Activated naive CD8-positive, alpha-beta T cell treated with anti-CD3 and anti-CD28 coated beads for 36 hours (primary cell): Measurements from ENCODE around the gene EFHD2. TPM values are rescaled to one million over a fixed set of nuclear protein-coding genes. Genes with fewer than 3 reads are reported as not detected.
"Not testable (repeated sequence)": the region's sequence is repeated elsewhere in the genome, so short reads cannot be mapped to it uniquely, and the experiment has no call there.

ENCODE experiments used
- DNase-seq: peaks from one replicate; pipeline ENCODE4 v3.0.0; 2021
- H3K27ac Mint-ChIP-seq: one replicate; pipeline ENCODE4 v1.8.0; 2022; ENCODE audit warnings: mild to moderate bottlenecking, moderate library complexity, mixed read lengths
- H3K27me3 Mint-ChIP-seq: one replicate; pipeline ENCODE4 v1.8.0; 2022; ENCODE audit warnings: mild to moderate bottlenecking, mixed read lengths
- H3K36me3 Mint-ChIP-seq: one replicate; pipeline ENCODE4 v1.8.0; 2021; ENCODE audit warnings: mild to moderate bottlenecking, mixed read lengths
- H3K4me1 Mint-ChIP-seq: one replicate; pipeline ENCODE4 v1.8.0; 2021; ENCODE audit warnings: mixed read lengths
- H3K4me3 Mint-ChIP-seq: one replicate; pipeline ENCODE4 v1.8.0; 2022; ENCODE audit warnings: mild to moderate bottlenecking, moderate library complexity, mixed read lengths
- H3K9me3 Mint-ChIP-seq: one replicate; pipeline ENCODE4 v1.8.0; 2022; ENCODE audit warnings: mixed read lengths
- total RNA-seq, 2 experiments: library from RNA; stranded (reverse); gene quantifications; one replicate each; pipeline ENCODE4 v1.2.3, GENCODE V29; 2021

Gene EFHD2
- total RNA-seq, 2 experiments from 2014 or later: 45.6 to 46.2 TPM

DNA sequence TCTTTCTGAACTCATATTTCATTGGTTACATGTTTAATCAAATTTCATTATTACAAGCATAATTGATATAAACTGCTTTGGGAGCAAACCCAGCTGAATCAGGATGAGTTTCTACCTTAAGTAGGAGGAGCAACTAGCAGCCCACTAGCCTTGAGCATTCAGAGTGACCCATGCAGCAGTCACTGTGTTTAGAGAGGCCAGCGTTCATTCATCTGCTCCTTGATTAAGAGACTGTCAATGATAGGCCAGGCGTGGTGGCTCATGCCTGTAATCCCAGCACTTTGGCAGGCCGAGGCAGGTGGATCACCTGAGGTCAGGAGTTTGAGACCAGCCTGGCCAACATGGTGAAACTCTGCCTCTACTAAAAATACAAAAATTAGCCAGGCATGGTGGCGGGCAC is 48.7 kb downstream of the EFHD2 start:
- not testable (repeated sequence) for H3K9me3 Mint-ChIP-seq, H3K36me3 Mint-ChIP-seq, H3K4me1 Mint-ChIP-seq, DNase-seq, H3K4me3 Mint-ChIP-seq, H3K27ac Mint-ChIP-seq, H3K27me3 Mint-ChIP-seq

DNA sequence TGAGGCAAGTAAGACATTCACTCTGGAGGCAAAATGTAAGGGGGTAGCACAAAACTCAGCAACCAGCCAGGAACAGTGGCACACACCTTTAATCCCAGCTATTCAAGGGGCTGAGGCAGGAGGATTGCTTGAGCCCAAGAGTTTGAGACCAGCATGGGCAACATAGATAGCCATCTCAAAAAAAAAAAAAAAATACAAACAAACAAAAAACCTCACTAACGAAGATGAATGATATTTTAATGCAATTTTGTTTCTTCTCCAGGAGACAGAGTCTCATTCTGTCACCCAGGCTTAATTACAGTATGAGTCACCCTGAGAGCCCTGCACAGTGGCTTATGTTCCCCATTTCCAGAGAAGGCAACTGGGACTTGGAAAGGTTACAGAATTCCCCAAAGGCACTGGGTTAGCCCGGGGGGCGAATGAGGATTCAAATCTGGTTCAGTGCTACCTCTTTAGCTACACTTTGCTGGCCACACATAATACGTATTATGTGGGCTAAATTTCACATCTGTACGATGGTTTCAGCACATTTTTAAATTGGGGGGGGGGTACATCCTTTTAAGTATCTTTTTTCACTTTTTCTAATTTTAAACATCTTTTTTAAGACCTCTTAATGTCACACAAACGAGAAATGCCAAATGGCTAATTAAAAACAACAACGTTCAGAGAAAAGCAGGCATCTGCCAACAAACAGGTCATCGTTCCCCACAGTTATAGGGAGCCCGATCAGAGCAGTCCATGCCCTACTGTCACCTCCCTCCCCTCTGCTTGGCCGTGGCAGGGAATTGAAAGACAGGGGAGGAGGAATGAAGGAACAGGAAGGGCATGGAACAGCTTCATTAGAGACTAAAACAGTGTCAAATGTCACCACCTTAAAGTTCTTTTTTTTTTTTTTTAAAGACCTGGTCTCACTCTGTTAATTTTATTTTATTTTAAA is 50.4 kb downstream of the EFHD2 start:
- Mint-ChIP-seq H3K27me3 (peaks cover 6% of the 10 kb centered on the region), H3K27ac (no peak overlapping the region), H3K4me3 (no peak overlapping the region), H3K9me3 (no peaks in the 10 kb centered on the region), H3K36me3 (no peaks in the 10 kb centered on the region), H3K4me1 (no peaks in the 10 kb centered on the region)
- DNase-seq: no peak

DNA sequence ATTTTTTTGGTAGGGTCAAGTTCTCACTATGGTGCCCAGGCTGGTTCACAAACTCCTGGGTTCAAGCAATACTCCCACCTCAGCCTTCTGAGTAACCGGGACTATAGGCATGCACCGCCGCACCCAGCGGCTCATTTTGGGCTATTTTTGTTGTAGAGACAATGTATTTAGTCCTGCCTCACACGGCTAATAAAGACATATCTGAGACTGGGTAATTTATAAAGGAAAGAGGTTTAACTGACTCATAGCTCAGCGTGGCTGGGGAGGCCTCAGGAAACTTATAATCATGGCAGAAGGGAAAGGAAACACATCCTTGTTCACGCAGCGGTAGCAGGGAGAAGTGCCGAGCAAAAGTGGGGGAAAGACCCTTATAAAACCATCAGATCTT is 51.0 kb downstream of the EFHD2 start:
- DNase-seq: no peak
- Mint-ChIP-seq H3K27ac (no peak overlapping the region), H3K27me3 (peaks cover 6% of the 10 kb centered on the region), H3K4me1 (no peaks in the 10 kb centered on the region), H3K4me3 (no peak overlapping the region), H3K9me3 (no peaks in the 10 kb centered on the region), H3K36me3 (no peaks in the 10 kb centered on the region)

DNA sequence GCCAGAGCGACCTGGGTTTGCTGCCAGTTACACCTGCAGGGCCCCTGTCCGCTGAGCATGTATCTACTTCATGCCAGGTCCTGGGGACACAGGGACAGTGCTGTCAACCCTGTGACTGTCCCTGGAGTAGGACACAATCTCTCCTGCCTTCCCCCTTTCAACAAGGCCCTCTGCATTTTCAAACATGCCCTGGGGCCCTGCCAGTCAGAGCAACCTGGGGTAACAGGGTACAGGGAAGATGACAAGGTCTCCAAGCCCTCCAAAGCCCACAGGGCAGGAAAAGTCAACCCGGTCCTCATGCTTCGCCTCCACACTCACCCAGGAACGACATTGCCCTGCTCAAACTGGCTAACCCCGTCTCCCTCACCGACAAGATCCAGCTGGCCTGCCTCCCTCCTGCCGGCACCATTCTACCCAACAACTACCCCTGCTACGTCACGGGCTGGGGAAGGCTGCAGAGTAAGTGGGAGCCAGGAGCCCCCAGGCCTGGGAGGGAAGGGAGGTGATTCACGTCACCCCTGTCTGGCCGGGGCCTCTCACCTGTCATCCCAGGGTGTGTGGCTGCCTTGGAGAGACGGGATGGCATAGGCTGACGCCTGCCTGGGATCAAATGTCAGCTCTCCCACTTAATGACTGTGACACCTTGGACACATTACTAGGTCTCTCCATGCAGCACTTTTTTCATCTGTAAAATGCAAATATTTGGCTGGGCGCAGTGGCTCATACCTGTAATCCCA is 53.5 kb downstream of the EFHD2 start:
- H3K4me1 Mint-ChIP-seq: not testable (repeated sequence)

DNA sequence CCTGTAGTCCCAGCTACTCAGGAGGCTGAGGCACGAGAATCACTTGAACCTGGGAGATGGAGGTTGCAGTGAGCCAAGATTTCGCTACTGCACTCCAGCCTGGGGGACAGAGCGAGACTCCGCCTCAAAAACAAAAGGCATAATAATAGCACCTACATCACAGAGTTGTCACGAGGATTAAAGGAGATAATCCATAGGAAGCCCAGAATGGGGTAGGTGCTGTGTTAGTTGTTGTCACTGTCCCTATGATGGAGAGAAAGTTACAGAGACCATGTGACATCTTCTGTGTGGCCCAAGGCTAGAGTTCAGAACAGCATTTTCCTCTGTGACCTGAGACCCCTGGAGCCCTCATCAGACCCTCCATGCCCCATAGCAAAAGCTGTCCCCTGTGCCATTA is 54.2 kb downstream of the EFHD2 start:
- not testable (repeated sequence) for H3K4me1 Mint-ChIP-seq, H3K27ac Mint-ChIP-seq, H3K27me3 Mint-ChIP-seq, H3K36me3 Mint-ChIP-seq, DNase-seq, H3K9me3 Mint-ChIP-seq, H3K4me3 Mint-ChIP-seq

More for the DNA sequence above, 53.5 kb downstream of the EFHD2 start:
- H3K27me3 Mint-ChIP-seq, H3K36me3 Mint-ChIP-seq, H3K27ac Mint-ChIP-seq, H3K9me3 Mint-ChIP-seq, DNase-seq, H3K4me3 Mint-ChIP-seq: not testable (repeated sequence)

DNA sequence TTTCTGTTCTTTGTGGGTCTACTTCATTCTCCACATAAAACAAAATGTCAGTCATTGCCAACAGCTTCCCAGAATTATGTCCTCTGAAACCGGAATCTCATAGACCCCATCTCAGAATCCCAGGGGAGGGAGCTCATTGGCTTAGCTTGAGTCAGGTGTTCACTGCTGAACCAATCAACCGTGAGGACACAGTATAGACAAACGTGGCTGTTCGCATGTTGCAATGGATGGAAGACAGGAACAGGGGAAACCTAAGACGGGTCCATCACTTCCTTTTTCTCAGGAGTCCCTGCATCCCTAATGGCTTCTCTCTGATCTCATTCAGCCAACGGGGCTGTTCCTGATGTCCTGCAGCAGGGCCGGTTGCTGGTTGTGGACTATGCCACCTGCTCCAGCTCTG is 56.0 kb downstream of the EFHD2 start:
- no peaks in the 10 kb centered on the region for H3K36me3 Mint-ChIP-seq

DNA sequence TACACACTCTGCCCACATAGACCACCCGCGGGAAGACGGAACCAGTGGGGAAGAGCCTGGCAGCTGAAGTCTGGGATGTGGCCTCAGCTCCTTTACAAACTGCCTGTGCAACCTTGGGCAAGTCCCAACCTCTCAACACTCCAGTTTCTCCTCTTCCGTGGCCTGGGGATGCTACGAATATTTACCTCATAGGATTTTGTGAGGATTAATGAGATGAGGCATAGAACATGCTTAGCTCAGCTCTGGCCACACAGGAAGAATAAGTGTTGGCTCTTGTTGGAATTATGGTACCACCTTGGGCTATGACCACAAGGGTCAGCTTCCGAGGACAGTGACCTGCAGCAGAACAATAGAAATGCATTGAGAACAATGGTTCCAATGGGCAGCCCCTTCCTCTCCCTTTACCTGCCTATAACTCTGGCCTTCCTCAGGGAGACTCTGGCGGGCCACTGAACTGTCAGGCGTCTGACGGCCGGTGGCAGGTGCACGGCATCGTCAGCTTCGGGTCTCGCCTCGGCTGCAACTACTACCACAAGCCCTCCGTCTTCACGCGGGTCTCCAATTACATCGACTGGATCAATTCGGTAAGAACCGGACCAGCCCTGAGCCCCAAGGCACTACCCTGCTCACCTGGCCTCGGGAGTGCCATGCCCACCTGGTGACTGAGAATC is 57.4 kb downstream of the EFHD2 start:
- not testable (repeated sequence) for H3K4me1 Mint-ChIP-seq, H3K27me3 Mint-ChIP-seq, DNase-seq, H3K4me3 Mint-ChIP-seq, H3K9me3 Mint-ChIP-seq, H3K36me3 Mint-ChIP-seq, H3K27ac Mint-ChIP-seq

More for the DNA sequence above, 56.0 kb downstream of the EFHD2 start:
- Mint-ChIP-seq H3K4me1 (no peaks in the 10 kb centered on the region), H3K27ac (no peak overlapping the region), H3K27me3 (no peaks in the 10 kb centered on the region), H3K4me3 (no peak overlapping the region), H3K9me3 (no peaks in the 10 kb centered on the region)
- no peak for DNase-seq

DNA sequence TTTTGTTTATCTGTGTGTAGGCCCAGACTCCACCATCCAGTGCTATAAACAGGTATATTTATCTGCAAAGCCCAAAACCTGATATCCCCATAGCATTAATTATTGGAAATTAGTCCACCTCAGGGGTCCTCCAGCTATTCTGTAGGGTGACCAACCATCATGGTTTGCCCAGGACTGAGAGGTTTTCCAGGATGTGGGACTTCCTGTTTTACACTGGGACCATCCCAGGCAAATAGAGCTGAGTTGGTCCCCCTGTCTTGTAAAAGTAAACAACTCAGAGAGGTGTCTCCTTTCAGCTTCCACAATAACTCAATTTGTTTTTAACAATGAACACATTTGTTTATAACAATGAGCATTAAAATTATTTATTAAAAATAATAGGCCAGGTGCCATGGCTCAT is 58.5 kb downstream of the EFHD2 start:
- no peaks in the 10 kb centered on the region for H3K36me3 Mint-ChIP-seq
- no peak overlapping the region for H3K4me3 Mint-ChIP-seq
- no peak overlapping the region for H3K27ac Mint-ChIP-seq
- H3K4me1 Mint-ChIP-seq: no peaks in the 10 kb centered on the region
- no peaks in the 10 kb centered on the region for H3K27me3 Mint-ChIP-seq
- H3K9me3 Mint-ChIP-seq: no peaks in the 10 kb centered on the region
- no peak for DNase-seq

DNA sequence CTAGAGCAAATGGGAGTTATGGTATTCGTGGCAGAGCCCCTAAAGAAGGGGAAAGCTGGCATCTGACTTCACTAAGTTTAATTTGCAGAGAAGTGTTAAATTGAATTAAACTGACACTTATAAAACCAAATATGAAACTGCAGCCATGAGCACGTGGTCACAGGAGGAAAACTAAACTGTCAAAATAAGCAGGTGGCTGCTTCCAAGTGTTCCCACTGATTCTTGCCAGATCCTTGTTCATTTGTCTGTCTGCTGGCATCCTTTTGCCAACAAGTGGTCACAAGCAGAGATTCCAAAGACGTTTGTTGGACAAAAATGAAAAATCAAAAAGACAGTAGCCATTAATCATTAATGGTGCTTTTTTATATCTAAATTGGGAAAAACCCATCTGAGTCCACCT is 59.7 kb downstream of the EFHD2 start:
- Mint-ChIP-seq H3K27ac (no peak overlapping the region), H3K27me3 (no peaks in the 10 kb centered on the region), H3K9me3 (no peaks in the 10 kb centered on the region), H3K4me3 (no peak overlapping the region), H3K4me1 (no peaks in the 10 kb centered on the region), H3K36me3 (no peaks in the 10 kb centered on the region)
- DNase-seq: no peak

DNA sequence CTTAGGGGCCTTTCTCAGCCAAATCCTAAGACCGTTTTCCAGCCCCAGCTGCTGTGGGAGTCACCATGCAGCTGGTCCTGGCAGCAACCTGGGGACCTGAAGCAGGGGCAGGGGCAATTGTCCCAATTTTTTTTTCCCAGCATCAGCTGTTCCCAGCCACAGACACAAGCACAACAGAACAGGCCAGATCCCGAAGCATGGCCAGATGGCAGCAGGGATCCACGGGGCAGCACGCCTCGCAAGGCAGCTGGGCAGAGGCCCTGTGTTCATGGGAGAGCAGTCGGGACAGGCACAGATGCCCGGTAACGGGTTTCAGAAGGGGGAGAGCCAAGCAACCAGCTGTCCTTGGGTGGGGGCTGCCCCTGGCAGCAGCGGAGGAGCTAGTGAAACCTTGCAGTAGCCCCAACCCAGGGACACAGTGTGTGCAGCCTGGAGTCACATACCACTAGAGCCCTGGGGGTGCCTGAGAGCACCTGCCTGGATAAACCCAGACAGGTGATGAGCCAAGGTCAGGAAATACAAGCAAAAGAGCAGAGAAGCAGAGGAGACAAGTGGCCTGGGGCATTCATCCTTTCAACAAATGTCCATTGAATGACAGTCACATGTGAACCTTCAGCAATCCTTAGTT is 60.2 kb downstream of the EFHD2 start:
- not testable (repeated sequence) for DNase-seq, H3K4me3 Mint-ChIP-seq, H3K4me1 Mint-ChIP-seq, H3K9me3 Mint-ChIP-seq, H3K36me3 Mint-ChIP-seq, H3K27ac Mint-ChIP-seq, H3K27me3 Mint-ChIP-seq

DNA sequence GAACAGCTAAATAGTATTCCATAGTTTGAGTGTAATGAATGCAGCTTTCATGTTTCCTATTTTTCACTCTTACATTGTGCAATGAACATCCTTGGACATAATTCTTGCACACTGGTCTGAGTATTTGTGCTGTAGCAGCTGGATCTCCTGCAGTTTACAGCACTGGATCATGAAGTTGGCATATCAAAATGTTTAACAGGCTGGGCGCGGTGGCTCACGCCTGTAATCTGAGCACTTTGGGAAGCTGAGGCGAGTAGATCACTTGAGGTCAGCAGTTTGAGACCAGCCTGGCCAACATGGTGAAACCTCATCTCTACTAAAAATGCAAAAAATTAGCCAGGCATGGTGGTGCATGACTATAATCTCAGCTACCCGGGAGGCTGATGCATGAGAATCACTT is 61.4 kb downstream of the EFHD2 start:
- not testable (repeated sequence) for H3K36me3 Mint-ChIP-seq, H3K27ac Mint-ChIP-seq, H3K9me3 Mint-ChIP-seq, DNase-seq, H3K27me3 Mint-ChIP-seq, H3K4me3 Mint-ChIP-seq, H3K4me1 Mint-ChIP-seq

DNA sequence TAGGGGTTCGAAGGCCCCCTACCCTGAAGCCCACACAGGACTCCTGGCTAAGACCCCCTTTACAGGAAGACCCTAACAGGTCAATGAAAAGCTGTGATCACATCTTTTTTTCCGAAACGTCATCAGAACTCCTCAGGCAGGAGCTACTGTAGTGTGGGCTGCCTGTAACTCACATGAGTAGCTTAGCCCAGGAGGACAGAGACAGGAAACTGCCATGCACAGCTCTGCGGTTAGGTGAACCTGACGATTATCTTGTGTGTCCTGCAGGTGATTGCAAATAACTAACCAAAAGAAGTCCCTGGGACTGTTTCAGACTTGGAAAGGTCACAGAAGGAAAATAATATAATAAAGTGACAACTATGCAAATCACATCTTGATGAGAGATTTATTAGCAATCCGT is 62.0 kb downstream of the EFHD2 start:
- H3K36me3 Mint-ChIP-seq, H3K4me3 Mint-ChIP-seq, H3K27ac Mint-ChIP-seq, DNase-seq, H3K27me3 Mint-ChIP-seq, H3K4me1 Mint-ChIP-seq, H3K9me3 Mint-ChIP-seq: not testable (repeated sequence)

DNA sequence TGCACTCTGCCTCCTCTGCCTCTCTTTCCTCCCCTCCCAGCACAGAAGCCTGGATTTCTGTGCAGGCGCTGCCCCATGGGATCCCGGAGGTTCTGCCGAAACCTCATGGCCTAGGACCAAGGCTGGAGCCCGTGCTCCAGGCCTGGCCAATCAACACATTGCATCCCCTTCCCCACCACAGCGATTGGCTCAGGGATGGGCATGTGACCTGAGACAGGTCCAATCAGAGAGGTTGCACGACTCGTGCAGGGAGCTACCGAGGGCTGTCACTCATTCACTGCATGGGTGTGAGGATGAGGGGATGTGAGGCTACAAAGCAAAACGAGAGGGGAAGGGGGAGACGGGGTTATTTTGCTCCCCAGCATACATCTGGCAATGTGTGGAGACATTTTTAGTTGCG is 62.9 kb downstream of the EFHD2 start:
- Mint-ChIP-seq H3K4me1 (no peaks in the 10 kb centered on the region), H3K36me3 (no peaks in the 10 kb centered on the region), H3K9me3 (no peaks in the 10 kb centered on the region), H3K4me3 (no peak overlapping the region), H3K27ac (no peak overlapping the region), H3K27me3 (no peaks in the 10 kb centered on the region)
- DNase-seq: no peak

DNA sequence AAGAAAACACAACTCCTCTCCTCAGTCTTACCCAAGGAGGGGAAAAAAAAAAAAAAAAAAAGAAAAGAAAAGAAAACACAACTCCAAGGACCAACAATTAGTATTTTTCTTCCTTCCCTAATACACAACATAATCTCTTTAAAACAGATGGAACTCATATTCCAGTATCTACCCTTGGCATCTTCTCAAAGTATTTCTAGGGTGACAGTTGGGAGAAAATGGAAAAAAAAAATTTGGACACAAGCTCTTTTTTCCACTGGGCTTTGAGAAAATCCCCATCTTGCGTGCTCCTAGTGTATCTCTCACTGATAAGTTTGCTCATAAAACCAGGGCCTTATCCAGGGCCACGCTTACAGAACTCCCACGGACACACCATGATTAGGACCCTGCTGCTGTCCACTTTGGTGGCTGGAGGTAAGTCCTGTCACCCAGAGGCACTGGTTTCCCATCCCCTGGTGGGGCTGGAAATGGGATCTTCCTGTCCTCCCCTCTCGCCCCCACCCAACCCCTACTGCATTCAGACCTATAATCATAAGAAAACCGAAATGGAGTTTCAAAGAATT is 66.1 kb downstream of the EFHD2 start, which contains the start of gene CELA2B:
Gene CELA2B (plus strand): TSS at position 353 of the 563 bp plus-strand sequence. CDS start 22 bp downstream, at position 375.
- H3K4me1 Mint-ChIP-seq: no peaks in the 10 kb centered on the region
- H3K9me3 Mint-ChIP-seq: no peaks in the 10 kb centered on the region
- H3K27ac Mint-ChIP-seq: no peak within 1 kb of the TSS
- H3K27me3 Mint-ChIP-seq: no peaks in the 10 kb centered on the region
- DNase-seq: no peak
- no peaks in the 10 kb centered on the region for H3K36me3 Mint-ChIP-seq
- H3K4me3 Mint-ChIP-seq: no peak within 1 kb of the TSS

DNA sequence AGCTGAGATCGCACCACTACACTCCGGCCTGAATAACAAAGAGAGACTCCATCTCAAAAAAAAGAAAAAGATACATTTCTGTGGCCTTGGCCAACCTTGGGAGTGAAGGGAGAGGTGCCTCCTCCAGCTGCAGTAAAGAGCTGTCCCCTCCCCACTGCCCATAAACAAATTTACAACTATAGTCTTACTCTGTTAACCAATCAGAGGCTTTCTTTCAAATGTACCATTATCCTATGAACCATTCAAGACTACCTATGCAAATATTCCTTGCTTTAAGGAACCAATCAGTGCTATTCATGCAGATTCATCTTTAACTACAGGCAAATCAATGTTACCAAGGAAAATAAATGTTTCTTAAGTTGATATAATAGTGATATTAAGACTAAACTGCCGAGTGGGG is 67.2 kb downstream of the EFHD2 start:
- Mint-ChIP-seq H3K27ac (no peak overlapping the region), H3K27me3 (no peaks in the 10 kb centered on the region), H3K4me3 (no peak overlapping the region), H3K36me3 (no peaks in the 10 kb centered on the region), H3K4me1 (no peaks in the 10 kb centered on the region), H3K9me3 (no peaks in the 10 kb centered on the region)
- no peak for DNase-seq
